HepG2 (cell line): ENCODE data around the gene TMEM258. TPM values are rescaled to one million over a fixed set of nuclear protein-coding genes. Genes with fewer than 3 reads are reported as not detected.

Experiments used
- ATAC-seq: fragments of 200-7000 bp; cut with Tn5 transposase; 3 replicates; pipeline ENCODE4 v1.9.1; 2020; ENCODE audit warnings: mild to moderate bottlenecking, moderate library complexity
- BruUV-seq: library from RNA; stranded (reverse); fragments of 400-500 nt; replicated peaks from 2 replicates; lab custom pipeline; 2021; lab: Mats Ljungman, UMichigan
- CTCF ChIA-PET: fragments of 300-600 bp; formaldehyde crosslinking; extraction: SDS; loops from one replicate; lab custom pipeline; 2021; ENCODE audit warnings: low total read pairs, inconsistent platforms, low intra/inter-chr PET ratio; lab: Yijun Ruan, JAX
- POLR2A ChIA-PET: fragments of 350-600 bp; sonication (Branson Sonifier 250); formaldehyde crosslinking; loops from one replicate; lab custom pipeline; 2020; ENCODE audit warnings: antibody characterized with exemption, inconsistent platforms; lab: Yijun Ruan, JAX
- DNase-seq: peaks from one replicate; pipeline ENCODE4 v3.0.0-alpha.2; 2015; ENCODE audit warnings: low spot score
- FAIRE-seq: peaks from 3 replicates; lab custom pipeline; 2011; peaks lifted over from hg19 to GRCh38; lab: Jason Lieb, UNC
- H2AFZ ChIP-seq: one replicate; pipeline ENCODE4 v1.6.1; 2011; ENCODE audit warnings: low read length, inconsistent platforms
- H3K27ac ChIP-seq: fragments of 300-600 bp; 3 replicates; pipeline ENCODE4 v1.8.0; 2011; ENCODE audit warnings: mixed run types, mild to moderate bottlenecking, mixed read lengths, low read length, inconsistent platforms; ENCODE audit not compliant: insufficient read depth; ENCODE audit errors: extremely low read length
- H3K27me3 ChIP-seq, 2 experiments: fragments of 200-600 bp in 1 of 2; 2 replicates in 1 of 2; 3 replicates in 1 of 2; pipeline versions ENCODE4 v1.6.0 to v1.8.0; 2011; ENCODE audit warnings: low read length in 2 of 2, mild to moderate bottlenecking in 2 of 2, moderate library complexity in 2 of 2, inconsistent platforms in 1 of 2; ENCODE audit not compliant: insufficient read depth in 2 of 2, control insufficient read depth in 1 of 2
- H3K36me3 ChIP-seq, 2 experiments: fragments of 200-600 bp in 1 of 2; replicated peaks in 1 of 2; 2 replicates in 1 of 2; 3 replicates in 1 of 2; pipeline versions ENCODE4 v1.5.1 to v1.8.0; 2011; ENCODE audit warnings: low read length in 2 of 2, inconsistent platforms in 1 of 2; ENCODE audit not compliant: insufficient read depth in 2 of 2, control insufficient read depth in 1 of 2
- H3K4me1 ChIP-seq: 2 replicates; pipeline ENCODE4 v1.5.1; 2012; ENCODE audit warnings: low read length, inconsistent platforms; ENCODE audit not compliant: insufficient read depth
- H3K4me2 ChIP-seq: 2 replicates; pipeline ENCODE4 v1.6.0; 2011; ENCODE audit warnings: low read depth, low read length, inconsistent platforms
- H3K4me3 ChIP-seq, 3 experiments: fragments of 200-600 bp in 1 of 3; sonication (generic), shearing (Covaris generic) in 1 of 3; replicated peaks in 1 of 3; 2 replicates each; pipeline ENCODE4 v1.5.1; 2011 to 2016; ENCODE audit warnings: low read length in 3 of 3, inconsistent platforms in 2 of 3, low read depth in 2 of 3, mild to moderate bottlenecking in 2 of 3, control low read depth in 1 of 3, mixed read lengths in 1 of 3; ENCODE audit not compliant: insufficient read depth in 1 of 3
- H3K79me2 ChIP-seq: one replicate; pipeline ENCODE4 v1.6.1; 2011; ENCODE audit warnings: low read length, inconsistent platforms; ENCODE audit not compliant: insufficient read depth
- H3K9ac ChIP-seq: 2 replicates; pipeline ENCODE4 v1.6.0; 2011; ENCODE audit warnings: mild to moderate bottlenecking, low read depth, low read length, inconsistent platforms; ENCODE audit not compliant: insufficient read depth
- H3K9me3 ChIP-seq: 2 replicates; pipeline ENCODE4 v1.5.1; 2012; ENCODE audit warnings: mild to moderate bottlenecking, low read length
- H4K20me1 ChIP-seq: 2 replicates; pipeline ENCODE4 v1.6.0; 2011; ENCODE audit warnings: inconsistent platforms, mild to moderate bottlenecking, low read length, moderate library complexity; ENCODE audit not compliant: insufficient read depth
- AGO2 ChIP-seq: fragments of 200-400 bp; formaldehyde crosslinking; optimal IDR thresholded peaks from 2 replicates; pipeline ENCODE3; 2017; ENCODE audit warnings: mild to moderate bottlenecking, low read depth, low read length, moderate library complexity
- ARHGAP35 ChIP-seq: sonication (generic); formaldehyde crosslinking; IDR thresholded peaks from 2 replicates; pipeline ENCODE4 v1.9.0; 2022; ENCODE audit warnings: mild to moderate bottlenecking, inconsistent platforms, moderate library complexity, missing genetic modification reagents, borderline replicate concordance
- ATM ChIP-seq: fragments of 450-650 bp; IDR thresholded peaks from 2 replicates; pipeline ENCODE4 v1.7.1; 2017; ENCODE audit warnings: mild to moderate bottlenecking, borderline replicate concordance
- DMTF1 ChIP-seq: sonication (generic); formaldehyde crosslinking; IDR thresholded peaks from 2 replicates; pipeline ENCODE4 v1.4.0; 2020; ENCODE audit warnings: mild to moderate bottlenecking, missing genetic modification reagents
- FOXP1 ChIP-seq, 2 experiments: fragments of 450-650 bp in 1 of 2; IDR thresholded peaks; 2 replicates each; pipeline ENCODE4 v1.6.1; 2017 to 2018; ENCODE audit warnings: antibody characterized with exemption in 1 of 2
- RBFOX2 ChIP-seq: fragments of 200-400 bp; formaldehyde crosslinking; IDR thresholded peaks from 2 replicates; pipeline ENCODE4 v1.6.1; 2017; ENCODE audit warnings: low read depth, mild to moderate bottlenecking, low read length
- ZBTB20 ChIP-seq: sonication (generic); formaldehyde crosslinking; IDR thresholded peaks from 2 replicates; pipeline ENCODE4 v1.8.1; 2023; ENCODE audit warnings: missing genetic modification reagents, low read depth, mild to moderate bottlenecking, borderline replicate concordance
- ZFP90 ChIP-seq: sonication (generic); formaldehyde crosslinking; IDR thresholded peaks from 2 replicates; pipeline ENCODE4 v1.8.0; 2022; ENCODE audit warnings: missing genetic modification reagents, mild to moderate bottlenecking, inconsistent platforms, borderline replicate concordance
- ZNF138 ChIP-seq: sonication (generic); formaldehyde crosslinking; IDR thresholded peaks from 2 replicates; pipeline ENCODE4 v1.5.0; 2020; ENCODE audit warnings: mild to moderate bottlenecking, low read depth, missing genetic modification reagents
- ZNF513 ChIP-seq: sonication (generic); formaldehyde crosslinking; conservative IDR thresholded peaks from 2 replicates; pipeline ENCODE4 v1.5.0; 2020; ENCODE audit warnings: missing genetic modification reagents
- ZNF7 ChIP-seq: IDR thresholded peaks from 2 replicates; pipeline ENCODE4 v1.6.1; 2016; ENCODE audit warnings: missing biosample characterization, missing genetic modification reagents
- WGBS: methylation state at CpG from one replicate; pipeline ENCODE4 v1.1.6; 2017; ENCODE audit warnings: low lambda C conversion rate; 5-methylcytosine and 5-hydroxymethylcytosine counted together
- in situ Hi-C: cut with HindIII; loops from 2 replicates; pipeline ENCODE4 v1.10.0; 2017; ENCODE audit warnings: low pct_unique_long_range_greater_than_20kb; ENCODE audit not compliant: extremely low pct_ligation_motif_present
- intact Hi-C: fragments of 100-400 bp; cut with micrococcal nuclease; formaldehyde crosslinking; loops from one replicate; pipeline ENCODE4 v1.10.0; 2022; ENCODE audit not compliant: unreplicated experiment
- polyA plus RNA-seq, 8 experiments: library from polyadenylated mRNA; depleted of rRNA in 3 of 8; stranded (reverse) in 7 of 8; unstranded in 1 of 8; fragments of >200 nt; fragmentation: Illumina TruSeq in 4 of 8; extraction: Trizol in 4 of 8; gene quantifications; 2 replicates each; pipeline versions ENCODE4 v1.2.1 to v1.2.3, GENCODE V29; 2011 to 2016; ENCODE audit warnings: low read depth in 4 of 8, missing spikeins in 1 of 8, mixed read lengths in 1 of 8; ENCODE audit not compliant: insufficient read depth in 1 of 8
- total RNA-seq, 5 experiments: library from RNA; depleted of rRNA; stranded (reverse); fragments of >200 nt; fragmentation: Illumina TruSeq; extraction: Trizol; gene quantifications; 2 replicates each; pipeline ENCODE4 v1.2.3, GENCODE V29; 2016; ENCODE audit warnings: low read depth in 1 of 5

TMEM258 gene
- total and polyA plus RNA-seq, 2 of the 13 experiments (the other 11 are each of a cell fraction or from before 2014, with no cell fraction given): 175 to 424 TPM

GRCh38 chr11:61800331-61801281 lies 8.2 kb upstream of the TMEM258 start:
- H3K9me3 ChIP-seq: no peaks in the 10 kb centered on the region
- in situ Hi-C loops (no loop called here), intact Hi-C loops (no loop called here)
- FAIRE-seq: no peak
- H3K36me3 ChIP-seq: peaks cover 20 to 52% of the 10 kb centered on the region in 2 experiments
- H2AFZ ChIP-seq: no peak overlapping the region
- H4K20me1 ChIP-seq: no peaks in the 10 kb centered on the region
- CTCF ChIA-PET: no interaction called here
- 91% methylated on average over 3 of the region's 3 CpGs for WGBS
- peaks cover 18% of the 10 kb centered on the region for H3K4me1 ChIP-seq
- no peak for ATAC-seq
- no peak overlapping the region for H3K4me2 ChIP-seq
- no peaks in the 10 kb centered on the region; a peak in 1 of 5 replicates for H3K27me3 ChIP-seq
- no TSS peak for BruUV-seq
- peaks cover 10% of the 10 kb centered on the region for H3K79me2 ChIP-seq
- POLR2A ChIA-PET: interaction anchor here (1.2 kb wide), 1 partner anchor 9 kb away, joined by 3 read pairs; no protein-coding TSS in a partner anchor
- no peak overlapping the region for H3K9ac ChIP-seq
- TF ChIP-seq ZFP90 (no peak), FOXP1 (IDR thresholded peaks at IDR 0.05) (no peak), FOXP1 (CRISPR knock-in tag; IDR thresholded peaks at IDR 0.05) (0 out of 2 replicates have a peak, but pooled peaks have one; percentile 40)
- DNase-seq: no peak
- no peak overlapping the region for H3K4me3 ChIP-seq
- no peak overlapping the region for H3K27ac ChIP-seq

- Histone ChIP-seq H3K4me2 (no peak overlapping the region), H2AFZ (no peak overlapping the region), H3K4me3 (no peak overlapping the region), H3K27me3 (no peaks in the 10 kb centered on the region), H3K9me3 (no peaks in the 10 kb centered on the region), H3K36me3 (peaks cover 19 to 52% of the 10 kb centered on the region in 2 experiments), H3K79me2 (peaks cover 18% of the 10 kb centered on the region), H3K9ac (no peak overlapping the region), H3K27ac (no peak overlapping the region), H3K4me1 (peaks cover 26% of the 10 kb centered on the region), H4K20me1 (no peaks in the 10 kb centered on the region; the same call in 1 of the 2 replicates)
- in situ Hi-C loops: loop anchor here (10.0 kb wide), 1 partner anchor 285 kb away; no protein-coding TSS in a partner anchor
- ATAC-seq (no peak), FAIRE-seq (no peak), DNase-seq (no peak)
- BruUV-seq: no TSS peak
- intact Hi-C loops: no loop called here
- POLR2A ChIA-PET: no interaction called here
- WGBS: 100% methylated on average over 2 of the region's 2 CpGs
- CTCF ChIA-PET: no interaction called here
- peak; percentile 38 for TF ChIP-seq AGO2
- no peak for TF ChIP-seq ZNF138 (CRISPR knock-in tag)
- TF ChIP-seq ZBTB20: no peak
- TF ChIP-seq RBFOX2: peak; percentile 48; the same call in 1 of the 2 replicates
- no peak for TF ChIP-seq ATM
- no peak for TF ChIP-seq ARHGAP35
- no peak for TF ChIP-seq ZNF513 (CRISPR knock-in tag)
- TF ChIP-seq DMTF1: no peak
- peak; percentile 87 for TF ChIP-seq ZNF7 (CRISPR knock-in tag)
Measured at GRCh38 chr11:61799665-61800284, 7.4 kb upstream of the TMEM258 start.
